Transverse colon (tissue), 4 donors: ENCODE data around the gene KLHDC4.

Experiments used
- EP300 ChIP-seq: sonication (generic); formaldehyde crosslinking; IDR thresholded peaks from one replicate; pipeline ENCODE4 v1.6.1; 2017; ENCODE audit warnings: antibody characterized with exemption, low read depth
- POLR2A ChIP-seq: fragments of 450-650 bp; IDR thresholded peaks from one replicate; pipeline ENCODE4 v1.6.1; 2016; ENCODE audit warnings: antibody characterized with exemption, mild to moderate bottlenecking, moderate library complexity
- POLR2AphosphoS5 ChIP-seq, 3 donors: sonication (generic); formaldehyde crosslinking; IDR thresholded peaks; one replicate each; pipeline ENCODE4 v1.6.1; 2016; ENCODE audit warnings: antibody characterized with exemption in 3 of 3
- TF ChIP-seq, protein P1 (sequence below), 5 experiments: fragments of 200-600 bp in 3 of 5; fragments of 450-650 bp in 2 of 5; sonication (generic) in 3 of 5; IDR thresholded peaks; 1 replicate in 2 of 5; 2 replicates in 3 of 5; pipeline ENCODE4 v1.5.1; 2016 to 2017; ENCODE audit warnings: antibody characterized with exemption in 5 of 5, inconsistent platforms in 3 of 5, mild to moderate bottlenecking in 2 of 5, moderate library complexity in 1 of 5

DNA sequence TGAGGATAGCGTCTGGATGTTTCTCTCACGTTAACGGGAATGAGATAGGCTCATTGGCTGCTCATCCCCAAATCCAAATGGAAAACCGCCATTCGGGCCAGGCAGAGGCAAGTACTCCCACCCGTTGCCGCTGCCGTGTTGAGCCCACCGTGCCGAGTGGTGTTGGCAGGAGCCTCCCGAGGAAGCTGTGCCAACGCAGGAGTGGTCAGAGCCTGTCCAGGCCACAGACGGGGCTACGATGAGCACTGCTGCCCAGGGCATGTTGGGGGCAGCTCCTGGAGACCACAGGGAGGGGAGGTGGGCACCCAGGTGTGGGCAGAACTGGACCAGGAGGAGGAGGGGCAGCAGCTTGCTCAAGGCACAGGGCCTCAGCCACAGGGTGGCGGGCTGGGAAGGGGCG lies 72.0 kb downstream of the KLHDC4 start:
- no peak for TF ChIP-seq EP300
- no peak for TF ChIP-seq POLR2A
- TF ChIP-seq, protein P1, sequence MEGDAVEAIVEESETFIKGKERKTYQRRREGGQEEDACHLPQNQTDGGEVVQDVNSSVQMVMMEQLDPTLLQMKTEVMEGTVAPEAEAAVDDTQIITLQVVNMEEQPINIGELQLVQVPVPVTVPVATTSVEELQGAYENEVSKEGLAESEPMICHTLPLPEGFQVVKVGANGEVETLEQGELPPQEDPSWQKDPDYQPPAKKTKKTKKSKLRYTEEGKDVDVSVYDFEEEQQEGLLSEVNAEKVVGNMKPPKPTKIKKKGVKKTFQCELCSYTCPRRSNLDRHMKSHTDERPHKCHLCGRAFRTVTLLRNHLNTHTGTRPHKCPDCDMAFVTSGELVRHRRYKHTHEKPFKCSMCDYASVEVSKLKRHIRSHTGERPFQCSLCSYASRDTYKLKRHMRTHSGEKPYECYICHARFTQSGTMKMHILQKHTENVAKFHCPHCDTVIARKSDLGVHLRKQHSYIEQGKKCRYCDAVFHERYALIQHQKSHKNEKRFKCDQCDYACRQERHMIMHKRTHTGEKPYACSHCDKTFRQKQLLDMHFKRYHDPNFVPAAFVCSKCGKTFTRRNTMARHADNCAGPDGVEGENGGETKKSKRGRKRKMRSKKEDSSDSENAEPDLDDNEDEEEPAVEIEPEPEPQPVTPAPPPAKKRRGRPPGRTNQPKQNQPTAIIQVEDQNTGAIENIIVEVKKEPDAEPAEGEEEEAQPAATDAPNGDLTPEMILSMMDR (IDR thresholded peaks at IDR 0.05): no peak
- no peak for TF ChIP-seq POLR2AphosphoS5 (IDR thresholded peaks at IDR 0.05)
